A549 (cell line): Measurements from ENCODE around the gene PCNX1. TPM values are rescaled to one million over a fixed set of nuclear protein-coding genes. Genes with fewer than 3 reads are reported as not detected.

ENCODE experiments used
- ATAC-seq, 2 experiments: fragments of 200-7000 bp in 1 of 2; fragments of >200 bp in 1 of 2; cut with Nextera tagmentation in 1 of 2; cut with Tn5 transposase in 1 of 2; 3 replicates each; pipeline versions ENCODE4 v1.8.0 to v1.9.1; 2018 to 2020; ENCODE audit warnings: mild to moderate bottlenecking in 1 of 2, moderate library complexity in 1 of 2
- CTCF ChIA-PET: fragments of 300-600 bp; sonication (Branson Sonifier 250); formaldehyde crosslinking; extraction: SDS; loops from one replicate; lab custom pipeline; 2021; ENCODE audit warnings: antibody characterized with exemption, inconsistent platforms; lab: Yijun Ruan, JAX
- POLR2A ChIA-PET: fragments of 350-600 bp; formaldehyde crosslinking; extraction: SDS; loops from one replicate; lab custom pipeline; 2021; ENCODE audit warnings: antibody characterized with exemption, inconsistent platforms; lab: Yijun Ruan, JAX
- DNase-seq, 2 experiments: peaks; one replicate each; pipeline versions ENCODE4 v3.0.0 to v3.0.0-alpha.2; 2011 to 2016; ENCODE audit warnings: low read depth in 1 of 2, low spot score in 1 of 2
- FAIRE-seq: peaks from 2 replicates; lab custom pipeline; 2011; peaks lifted over from hg19 to GRCh38; lab: Jason Lieb, UNC
- H3K27ac ChIP-seq, 2 experiments: fragments of >200 bp; sonication (Bioruptor Twin); formaldehyde crosslinking; 3 replicates each; pipeline ENCODE4 v1.5.1; 2016 to 2017
- H3K4me1 ChIP-seq: fragments of >200 bp; sonication (Bioruptor Twin); formaldehyde crosslinking; 3 replicates; pipeline ENCODE4 v1.6.1; 2016
- H3K4me2 ChIP-seq: fragments of >200 bp; sonication (Bioruptor Twin); formaldehyde crosslinking; 3 replicates; pipeline ENCODE4 v1.6.1; 2016
- H3K4me3 ChIP-seq: fragments of >200 bp; sonication (Bioruptor Twin); formaldehyde crosslinking; 3 replicates; pipeline ENCODE4 v1.5.1; 2016
- H3K9me3 ChIP-seq: fragments of >200 bp; sonication (Bioruptor Twin); formaldehyde crosslinking; 3 replicates; pipeline ENCODE4 v1.6.1; 2016
- BHLHE40 ChIP-seq: IDR thresholded peaks from 2 replicates; pipeline ENCODE4 v1.6.1; 2012; ENCODE audit warnings: low read depth, low read length, inconsistent platforms
- CBX8 ChIP-seq: fragments of 200-600 bp; sonication (generic); IDR thresholded peaks from 2 replicates; pipeline ENCODE4 v1.6.1; 2016
- CTCF ChIP-seq: fragments of >200 bp; sonication (Bioruptor Twin); formaldehyde crosslinking; IDR thresholded peaks from 3 replicates; pipeline ENCODE4 v1.5.1; 2016
- EHF ChIP-seq: fragments of 250-450 bp; sonication (Bioruptor Pico); IDR thresholded peaks from 2 replicates; pipeline ENCODE4 v1.5.0; 2020; ENCODE audit warnings: mild to moderate bottlenecking
- HMGXB4 ChIP-seq: fragments of 250-450 bp; sonication (Bioruptor Pico); IDR thresholded peaks from 2 replicates; pipeline ENCODE4 v1.5.0; 2021; ENCODE audit warnings: mild to moderate bottlenecking, moderate library complexity, borderline replicate concordance
- JUNB ChIP-seq: fragments of >200 bp; sonication (Bioruptor Twin); formaldehyde crosslinking; IDR thresholded peaks from 2 replicates; pipeline ENCODE4 v1.6.1; 2016
- KDM5A ChIP-seq: fragments of 200-600 bp; sonication (generic); IDR thresholded peaks from 2 replicates; pipeline ENCODE4 v1.6.1; 2016; ENCODE audit warnings: antibody characterized with exemption, mild to moderate bottlenecking
- MYC ChIP-seq: IDR thresholded peaks from 2 replicates; pipeline ENCODE4 v1.6.1; 2012; ENCODE audit warnings: mild to moderate bottlenecking, inconsistent platforms, low read length, improper control_type of control experiment, borderline replicate concordance
- NR3C1 ChIP-seq: fragments of >200 bp; sonication (Bioruptor Twin); formaldehyde crosslinking; IDR thresholded peaks from 3 replicates; pipeline ENCODE4 v1.6.1; 2017
- POLR2AphosphoS2 ChIP-seq: conservative IDR thresholded peaks from 2 replicates; pipeline ENCODE4 v1.6.1; 2012; ENCODE audit warnings: low read length, improper control_type of control experiment, inconsistent platforms
- RFX5 ChIP-seq: fragments of 450-650 bp; IDR thresholded peaks from 2 replicates; pipeline ENCODE4 v1.7.1; 2014; ENCODE audit warnings: antibody characterized with exemption, mild to moderate bottlenecking, moderate library complexity
- RNF2 ChIP-seq: fragments of 200-600 bp; sonication (generic); IDR thresholded peaks from 2 replicates; pipeline ENCODE4 v1.6.1; 2016; ENCODE audit warnings: low read depth, mild to moderate bottlenecking, antibody characterized with exemption, moderate library complexity, borderline replicate concordance
- SMC3 ChIP-seq: fragments of >200 bp; sonication (Bioruptor Twin); formaldehyde crosslinking; IDR thresholded peaks from 3 replicates; pipeline ENCODE4 v1.6.1; 2018; ENCODE audit warnings: inconsistent platforms
- ZSCAN20 ChIP-seq: fragments of 250-450 bp; sonication (Bioruptor Pico); IDR thresholded peaks from 2 replicates; pipeline ENCODE4 v1.8.0; 2022; ENCODE audit warnings: mild to moderate bottlenecking, moderate library complexity
- WGBS: methylation state at CpG from one replicate; pipeline ENCODE4 v1.1.6; 2017; ENCODE audit errors: missing lambda C conversion rate; 5-methylcytosine and 5-hydroxymethylcytosine counted together
- polyA plus RNA-seq, 4 experiments: library from polyadenylated mRNA; depleted of rRNA in 3 of 4; stranded (reverse); fragments of >200 nt; fragmentation: RNase III in 1 of 4; extraction: RNeasy Plus Mini Kit Qiagen cat#74134 plus additional on column Dnase treatment in 1 of 4; gene quantifications; 2 replicates in 3 of 4; 3 replicates in 1 of 4; pipeline ENCODE4 v1.2.3, GENCODE V29; 2011 to 2017
- TF ChIP-seq, protein P1 (sequence below): fragments of 250-450 bp; sonication (Bioruptor Pico); IDR thresholded peaks from 2 replicates; pipeline ENCODE4 v1.5.0; 2020; ENCODE audit warnings: low read depth, mild to moderate bottlenecking, moderate library complexity

Gene PCNX1
- polyA plus RNA-seq, 2 of the 4 experiments (the other 2 are of a cell fraction) = 10.4 to 45.0 TPM

DNA sequence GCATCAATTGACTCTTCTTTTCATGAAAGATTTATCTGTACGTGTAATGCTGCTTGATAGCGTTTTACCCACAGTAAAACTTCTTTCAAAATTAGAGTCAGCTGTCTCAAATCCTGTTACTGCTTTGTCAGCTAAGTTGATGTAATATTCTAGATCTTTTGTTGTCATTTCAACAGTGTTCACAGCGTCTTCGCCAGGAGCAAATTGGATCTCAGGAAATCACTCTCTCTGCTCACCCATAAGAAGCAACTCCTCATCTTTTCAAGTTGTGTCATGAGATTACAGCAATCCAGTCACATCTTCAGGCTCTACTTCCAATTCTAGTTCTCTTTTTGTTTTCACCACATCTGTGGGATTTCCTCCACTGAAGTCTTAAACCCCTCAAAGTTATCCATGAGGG, 9.5 kb downstream of the PCNX1 start:
- POLR2A ChIA-PET = no interaction called here

GRCh38 chr14:70917633-70918032, 10.4 kb downstream of the PCNX1 start:
- DNase-seq (no peak), ATAC-seq (no peak), FAIRE-seq (no peak)
- WGBS = 89% methylated on average over 1 of the region's 1 CpG
- no peak overlapping the region for H3K27ac ChIP-seq
- ChIA-PET CTCF (interaction anchor here (1.5 to 1.9 kb wide), 2 partner anchors 10 kb away, joined by 6 read pairs; partner anchors contain the start of gene PCNX1), POLR2A (interaction anchor here (3.5 kb wide), 1 partner anchor 11 kb away, joined by 13 read pairs; the partner anchor contains the start of gene PCNX1)
- peaks cover 32% of the 10 kb centered on the region for H3K4me1 ChIP-seq
- no peaks in the 10 kb centered on the region for H3K9me3 ChIP-seq
- H3K4me2 ChIP-seq = no peak overlapping the region
- H3K4me3 ChIP-seq = no peak overlapping the region
- TF ChIP-seq ZSCAN20 (CRISPR knock-in tag) = no peak
- TF ChIP-seq HMGXB4 (CRISPR knock-in tag) = no peak
- peak; percentile 83 for TF ChIP-seq RFX5

More for the DNA sequence above, 9.5 kb downstream of the PCNX1 start:
- Histone ChIP-seq H3K4me3 (no peak overlapping the region), H3K9me3 (no peaks in the 10 kb centered on the region), H3K27ac (no peak overlapping the region), H3K4me1 (peaks cover 31% of the 10 kb centered on the region), H3K4me2 (no peak overlapping the region)
- CTCF ChIA-PET = interaction anchor here (1.5 kb wide), 1 partner anchor 10 kb away, joined by 6 read pairs; the partner anchor contains the start of gene PCNX1
- no peak for ATAC-seq
- FAIRE-seq = no peak
- DNase-seq = no peak
- 92% methylated on average over 4 of the region's 4 CpGs for WGBS
- TF ChIP-seq EHF = no peak
- TF ChIP-seq MYC = no peak
- no peak for TF ChIP-seq NR3C1
- no peak for TF ChIP-seq CTCF

DNA sequence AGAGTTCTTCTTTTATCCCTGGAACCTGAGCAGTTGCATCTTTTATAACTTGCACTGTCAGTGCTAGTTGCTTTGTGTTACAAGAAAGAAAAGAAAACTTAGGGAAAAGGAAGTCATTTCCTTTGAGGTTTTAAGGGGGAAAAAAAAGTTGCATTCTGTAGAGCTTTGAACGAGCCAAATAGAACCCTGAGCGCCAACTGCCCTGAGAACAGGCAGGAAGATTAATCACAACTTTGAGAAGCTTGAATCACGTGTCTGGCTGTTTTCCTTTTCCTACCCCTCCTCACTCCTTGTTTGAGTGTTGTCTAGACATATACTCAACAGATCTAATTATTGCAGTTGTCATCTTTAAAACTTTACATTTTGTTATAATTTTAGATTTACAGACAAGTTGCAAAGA, 12.5 kb downstream of the PCNX1 start:
- FAIRE-seq (no peak), DNase-seq (no peak), ATAC-seq (no peak)
- ChIA-PET CTCF (interaction anchor here (0.9 to 3.4 kb wide), 2 partner anchors 13 to 58 kb away, joined by 3 to 18 read pairs; partner anchors contain the start of gene PCNX1), POLR2A (interaction anchor here (3.5 kb wide), 1 partner anchor 13 kb away, joined by 13 read pairs; the partner anchor contains the start of gene PCNX1)
- no peak overlapping the region for H3K27ac ChIP-seq
- peak overlapping the region; percentile 32; the same call in 2 of the 3 replicates for H3K4me2 ChIP-seq
- WGBS = 35% methylated on average over 3 of the region's 3 CpGs
- no peak for TF ChIP-seq SMC3
- TF ChIP-seq CBX8 = no peak
- no peak for TF ChIP-seq BHLHE40
- TF ChIP-seq RNF2 = no peak
- no peak for TF ChIP-seq EHF
- TF ChIP-seq POLR2AphosphoS2 = no peak
- TF ChIP-seq, protein P1, sequence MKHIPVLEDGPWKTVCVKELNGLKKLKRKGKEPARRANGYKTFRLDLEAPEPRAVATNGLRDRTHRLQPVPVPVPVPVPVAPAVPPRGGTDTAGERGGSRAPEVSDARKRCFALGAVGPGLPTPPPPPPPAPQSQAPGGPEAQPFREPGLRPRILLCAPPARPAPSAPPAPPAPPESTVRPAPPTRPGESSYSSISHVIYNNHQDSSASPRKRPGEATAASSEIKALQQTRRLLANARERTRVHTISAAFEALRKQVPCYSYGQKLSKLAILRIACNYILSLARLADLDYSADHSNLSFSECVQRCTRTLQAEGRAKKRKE (CRISPR knock-in tag) = no peak
- TF ChIP-seq KDM5A = no peak
- TF ChIP-seq JUNB = no peak
- peaks cover 29% of the 10 kb centered on the region for H3K4me1 ChIP-seq
- no peaks in the 10 kb centered on the region for H3K9me3 ChIP-seq
- H3K4me3 ChIP-seq = no peak overlapping the region
